GM21381 (cell line): ENCODE data around the gene OBP2B.
A peak's percentile ranks its signal among the peaks of the same experiment; 100 is the strongest.

Experiments
- ATAC-seq: cut with Tn5 transposase; IDR thresholded peaks from one replicate; pipeline ENCODE4 v1.9.1; 2021; ENCODE audit warnings: mild to moderate bottlenecking, moderate library complexity; ENCODE audit not compliant: unreplicated experiment

OBP2B gene

DNA sequence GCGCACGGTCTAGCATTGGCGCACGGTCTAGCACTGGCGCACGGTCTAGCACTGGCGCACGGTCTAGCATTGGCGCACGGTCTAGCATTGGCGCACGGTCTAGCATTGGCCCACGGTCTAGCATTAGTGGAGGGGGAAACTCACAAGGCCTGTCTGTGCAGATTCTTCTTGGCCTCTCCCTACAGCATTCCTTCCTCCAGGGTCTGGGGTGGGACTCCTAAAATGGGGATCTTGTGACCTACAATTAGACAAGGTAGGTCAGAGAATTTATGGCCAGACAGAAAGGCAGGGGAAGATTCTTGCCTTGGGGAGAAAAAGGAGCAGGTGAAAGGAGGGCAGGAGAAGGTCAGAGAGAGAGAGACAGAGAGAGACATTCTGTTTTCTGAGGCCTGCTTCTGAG lies 39.9 kb downstream of the OBP2B start:
- no peak for ATAC-seq

DNA sequence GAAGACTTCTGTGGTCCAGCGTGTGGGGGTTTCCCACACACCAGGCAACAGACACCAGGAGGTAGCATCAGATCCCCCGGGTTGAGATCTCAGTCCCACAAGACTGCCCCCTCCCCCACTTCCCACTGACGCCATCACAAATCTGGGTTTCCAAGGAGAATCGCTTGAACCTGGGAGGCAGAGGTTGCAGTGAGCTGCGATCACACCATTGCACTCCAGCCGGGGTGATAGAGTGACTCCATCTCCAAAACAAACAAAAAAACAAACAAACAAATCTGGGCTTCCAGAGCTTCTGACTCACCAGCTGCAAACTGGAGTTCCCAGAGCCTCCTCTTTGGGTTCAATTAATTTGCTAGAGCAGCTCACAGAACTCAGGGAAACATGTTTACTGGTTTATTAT lies 40.6 kb downstream of the OBP2B start:
- no peak for ATAC-seq

DNA sequence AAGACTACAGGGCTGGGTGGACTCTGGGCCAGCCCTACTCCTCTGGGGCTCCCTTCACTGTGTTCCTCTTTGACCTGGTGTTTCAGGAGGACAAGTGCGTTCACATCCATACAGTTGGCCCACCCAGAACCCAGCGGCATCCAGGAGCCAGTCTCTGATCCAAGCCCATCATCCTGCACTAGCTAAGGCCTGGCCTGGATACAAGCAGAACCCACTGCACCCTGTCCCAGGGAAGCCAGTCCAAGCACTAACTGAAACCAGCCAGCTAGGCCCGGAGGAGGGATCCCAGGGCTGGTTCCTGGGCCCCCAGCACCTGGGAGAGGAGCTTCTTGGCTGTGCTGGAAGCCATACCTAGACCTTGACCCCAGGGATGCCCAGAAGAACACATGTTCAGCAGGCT lies 41.3 kb downstream of the OBP2B start:
- no peak for ATAC-seq

GRCh38 chr9:133167096-133167730 lies 41.8 kb downstream of the OBP2B start:
- ATAC-seq, result no peak

GRCh38 chr9:133166392-133166791 lies 42.7 kb downstream of the OBP2B start:
- ATAC-seq, result no peak

DNA sequence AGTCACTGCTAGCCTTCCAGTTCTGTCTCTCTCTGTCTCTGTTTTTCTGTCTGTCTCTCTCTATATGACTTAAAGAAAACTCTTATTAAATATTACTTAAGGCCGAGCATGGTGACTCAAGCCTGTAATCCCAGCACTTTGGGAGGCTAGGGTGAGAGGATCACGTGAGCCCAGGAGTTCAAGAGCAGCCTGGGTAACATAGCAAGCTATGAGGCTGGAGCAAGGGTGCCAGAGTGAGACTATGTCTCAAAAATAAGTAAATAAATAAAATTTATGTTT lies 43.7 kb downstream of the OBP2B start:
- ATAC-seq, result no peak

DNA sequence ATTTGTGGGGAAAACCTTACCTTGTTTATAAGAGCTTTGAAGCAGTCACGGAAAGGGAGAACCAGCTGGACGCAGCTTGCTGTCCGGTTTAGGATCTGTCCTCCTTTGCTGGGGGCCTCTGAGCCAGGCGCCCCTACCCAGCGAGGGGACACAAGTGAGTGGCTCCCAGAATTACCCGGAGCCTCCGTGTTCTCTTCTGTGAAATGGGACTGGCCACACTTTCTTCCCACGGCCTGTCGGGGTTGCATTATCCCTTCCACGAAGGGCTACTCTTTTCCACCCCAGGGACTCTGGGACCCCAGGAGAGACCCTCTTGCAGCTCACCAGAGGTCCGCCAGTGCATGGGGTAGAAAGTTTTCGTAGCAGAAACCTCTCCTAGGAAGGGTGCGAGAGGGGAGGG lies 44.9 kb downstream of the OBP2B start:
- no peak for ATAC-seq

GRCh38 chr9:133163504-133164172 lies 45.4 kb downstream of the OBP2B start, which contains the start of gene GBGT1:
TSS of gene GBGT1 (minus strand) at chr9:133163914. CDS start at chr9:133162412, 1,502 bp downstream.
- ATAC-seq, result peak; percentile 58

DNA sequence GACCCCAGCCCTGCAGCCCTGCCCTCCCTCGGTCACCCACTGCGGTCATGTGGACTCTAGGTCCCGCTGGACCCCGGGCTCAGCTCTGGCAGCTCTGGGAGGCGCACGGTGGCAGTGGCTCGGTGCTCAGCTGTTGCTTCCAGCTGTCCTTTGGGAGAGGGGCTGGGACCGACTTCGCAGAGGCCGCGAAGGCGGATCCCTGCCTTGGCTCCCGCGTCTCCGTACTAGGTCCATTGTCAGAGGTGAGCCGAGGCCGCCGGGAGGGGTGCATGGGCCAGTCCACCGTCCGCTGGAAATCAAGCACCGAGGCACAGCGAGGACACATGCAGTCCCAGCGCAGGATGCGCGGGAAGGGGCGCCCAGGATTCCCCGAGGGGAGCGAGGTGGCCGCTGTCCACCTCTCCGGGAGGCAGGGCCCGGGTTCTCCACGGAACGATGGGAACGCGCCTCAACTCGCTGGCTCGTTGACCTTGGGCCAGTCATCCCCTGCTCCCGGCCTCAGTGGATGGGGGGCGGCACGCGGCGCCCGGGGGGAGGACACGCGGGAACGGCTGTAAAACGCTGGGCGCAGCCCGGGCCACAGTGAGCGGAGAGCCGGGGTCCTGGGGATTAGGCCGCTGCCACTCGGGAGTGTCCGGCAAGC lies 46.1 kb downstream of the OBP2B start:
- no peak for ATAC-seq

GRCh38 chr9:133161547-133161950 lies 47.5 kb downstream of the OBP2B start:
- no peak for ATAC-seq

DNA sequence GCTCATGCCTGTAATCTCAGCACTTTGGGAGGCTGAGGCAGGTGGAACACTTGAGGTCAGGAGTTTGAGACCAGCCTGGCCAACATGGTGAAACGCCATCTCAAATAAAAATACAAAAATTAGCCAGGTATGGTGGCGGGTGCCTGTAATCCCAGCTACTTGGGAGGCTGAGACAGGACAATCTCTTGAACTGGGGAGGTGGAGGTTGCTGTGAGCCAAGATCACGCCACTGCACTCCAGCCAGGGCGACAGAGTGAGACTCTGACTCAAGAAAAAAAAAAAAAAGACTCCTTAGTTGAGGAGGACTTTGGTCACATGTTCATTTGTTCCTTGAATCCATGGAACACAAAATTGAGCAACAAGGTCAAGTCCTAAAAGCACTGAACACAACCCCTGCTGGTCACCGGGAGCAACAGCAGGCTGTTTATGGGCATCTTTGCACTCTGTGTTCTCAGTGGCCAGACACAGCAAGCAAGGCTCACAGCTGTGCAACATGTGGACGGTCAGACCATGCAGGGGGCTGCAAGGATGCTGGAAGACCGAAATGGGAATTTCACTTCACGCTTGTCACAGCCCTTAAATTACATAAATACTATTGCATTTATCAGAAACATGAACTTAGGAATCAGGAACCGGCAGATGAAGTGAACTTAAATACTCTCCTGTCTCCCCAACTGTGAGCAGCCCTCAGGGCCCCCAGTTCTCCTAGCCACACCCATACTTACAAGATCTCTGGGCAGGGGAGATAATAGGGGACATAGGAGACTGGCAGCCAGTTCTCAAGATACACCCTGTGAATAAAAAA lies 48.1 kb downstream of the OBP2B start:
- no peak for ATAC-seq

- no peak for ATAC-seq
Measured at GRCh38 chr9:133158695-133159094, 50.4 kb downstream of the OBP2B start.
